Measurements from ENCODE around the gene NSUN4. TPM values are rescaled to one million over a fixed set of nuclear protein-coding genes. Genes with fewer than 3 reads are reported as not detected.

The NSUN4 gene
- total RNA-seq, 1 donor from 2014 or later, result 17.2 TPM

- DNase-seq (ENCODE audit: low read depth), result no peak
- no peak overlapping the region for H3K4me3 ChIP-seq (ENCODE audit: low read depth, low read length)
- TF ChIP-seq CTCF (conservative IDR thresholded peaks at IDR 0.05; ENCODE audit: low read depth, low read length), result no peak
These were observed 58.7 kb downstream of the NSUN4 start for GRCh38 chr1:46399307-46399706.

- H3K4me3 ChIP-seq (ENCODE audit: low read depth, low read length), result no peak overlapping the region
- DNase-seq (ENCODE audit: low read depth), result no peak
- TF ChIP-seq CTCF (conservative IDR thresholded peaks at IDR 0.05; ENCODE audit: low read depth, low read length), result no peak
These were observed 59.8 kb downstream of the NSUN4 start for GRCh38 chr1:46400421-46400820.

GRCh38 chr1:46401154-46401913, 60.7 kb downstream of the NSUN4 start:
- TF ChIP-seq CTCF (conservative IDR thresholded peaks at IDR 0.05; ENCODE audit: low read depth, low read length), result no peak
- DNase-seq (ENCODE audit: low read depth), result peak; percentile 4
- H3K4me3 ChIP-seq (ENCODE audit: low read depth, low read length), result no peak overlapping the region

- peak; percentile 72 for DNase-seq (ENCODE audit: low read depth)
- no peak for TF ChIP-seq CTCF (conservative IDR thresholded peaks at IDR 0.05; ENCODE audit: low read depth, low read length)
These were observed 61.5 kb downstream of the NSUN4 start for GRCh38 chr1:46401964-46402626.

GRCh38 chr1:46403916-46404315, 63.3 kb downstream of the NSUN4 start:
- no peak for DNase-seq (ENCODE audit: low read depth)
- no peak for TF ChIP-seq CTCF (conservative IDR thresholded peaks at IDR 0.05; ENCODE audit: low read depth, low read length)
- no peak overlapping the region for H3K4me3 ChIP-seq (ENCODE audit: low read depth, low read length)

More at GRCh38 chr1:46401964-46402626, 61.5 kb downstream of the NSUN4 start:
- H3K4me3 ChIP-seq (ENCODE audit: low read depth, low read length), result no peak overlapping the region

GRCh38 chr1:46404482-46405196, 64.0 kb downstream of the NSUN4 start:
- no peak for TF ChIP-seq CTCF (conservative IDR thresholded peaks at IDR 0.05; ENCODE audit: low read depth, low read length)
- DNase-seq (ENCODE audit: low read depth), result no peak
- H3K4me3 ChIP-seq (ENCODE audit: low read depth, low read length), result no peak overlapping the region

All from epithelial cell of proximal tubule (primary cell).